ENCODE data around the gene NSMCE4A.
"Not testable (repeated sequence)": the region's sequence is repeated elsewhere in the genome, so short reads cannot be mapped to it uniquely, and the experiment has no call there.

The NSMCE4A gene

DNA sequence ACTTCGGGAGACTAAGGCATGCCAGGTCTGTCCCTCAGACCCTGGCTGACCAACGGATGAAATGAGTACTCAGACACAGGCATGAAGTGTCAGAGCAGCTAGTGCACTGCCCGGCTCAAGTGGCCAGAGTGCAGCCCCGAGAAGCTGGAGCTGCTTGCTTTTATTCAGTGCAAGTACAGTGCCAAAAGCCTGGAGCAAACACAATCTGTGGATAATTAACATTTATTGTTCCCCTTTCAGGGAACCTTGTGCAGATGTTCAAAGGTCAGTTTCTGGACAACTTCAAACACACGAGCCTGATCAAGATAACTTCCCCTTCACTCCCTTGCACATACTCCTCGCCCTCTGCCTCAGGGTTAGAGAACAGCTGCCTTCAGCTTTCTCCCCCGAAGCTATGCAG, 39.3 kb downstream of the NSMCE4A start:
- no peak for DNase-seq

DNA sequence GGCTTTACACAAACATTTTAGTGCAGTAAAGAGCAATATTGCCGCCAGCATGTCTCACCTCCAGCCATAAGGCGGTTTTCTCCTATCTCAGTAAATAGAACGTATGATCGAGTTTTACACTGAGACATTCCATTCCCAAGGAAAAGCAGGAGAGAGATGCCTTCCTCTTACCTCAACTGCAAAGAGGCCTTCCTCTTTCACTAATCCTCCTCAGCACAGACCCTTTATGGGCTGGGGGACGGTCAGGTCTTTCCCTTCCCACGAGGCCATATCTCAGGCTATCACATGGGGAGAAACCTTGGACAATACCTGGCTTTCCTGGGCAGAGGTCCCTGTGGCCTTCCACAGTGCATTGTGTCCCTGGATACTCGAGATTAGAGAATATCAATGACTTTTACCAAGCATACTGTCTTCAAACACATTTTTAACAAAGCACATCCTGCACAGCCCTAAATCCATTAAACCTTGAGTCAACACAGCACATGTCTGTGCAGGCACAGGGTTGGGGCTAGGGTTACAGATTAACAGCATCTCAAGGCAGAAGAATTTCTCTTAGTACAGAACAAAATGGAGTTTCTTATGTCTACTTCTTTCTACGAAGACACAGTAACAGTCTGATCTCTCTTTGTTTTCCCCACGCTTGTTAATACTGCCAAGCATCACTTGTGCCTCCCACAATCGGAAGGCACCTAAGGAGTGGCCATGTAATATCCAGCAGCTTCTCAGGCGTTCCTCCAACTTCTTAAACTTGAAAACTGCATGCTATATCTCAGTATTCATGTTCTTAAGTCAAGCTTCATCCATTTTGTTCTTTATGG, 44.5 kb downstream of the NSMCE4A start:
- DNase-seq: not testable (repeated sequence)

DNA sequence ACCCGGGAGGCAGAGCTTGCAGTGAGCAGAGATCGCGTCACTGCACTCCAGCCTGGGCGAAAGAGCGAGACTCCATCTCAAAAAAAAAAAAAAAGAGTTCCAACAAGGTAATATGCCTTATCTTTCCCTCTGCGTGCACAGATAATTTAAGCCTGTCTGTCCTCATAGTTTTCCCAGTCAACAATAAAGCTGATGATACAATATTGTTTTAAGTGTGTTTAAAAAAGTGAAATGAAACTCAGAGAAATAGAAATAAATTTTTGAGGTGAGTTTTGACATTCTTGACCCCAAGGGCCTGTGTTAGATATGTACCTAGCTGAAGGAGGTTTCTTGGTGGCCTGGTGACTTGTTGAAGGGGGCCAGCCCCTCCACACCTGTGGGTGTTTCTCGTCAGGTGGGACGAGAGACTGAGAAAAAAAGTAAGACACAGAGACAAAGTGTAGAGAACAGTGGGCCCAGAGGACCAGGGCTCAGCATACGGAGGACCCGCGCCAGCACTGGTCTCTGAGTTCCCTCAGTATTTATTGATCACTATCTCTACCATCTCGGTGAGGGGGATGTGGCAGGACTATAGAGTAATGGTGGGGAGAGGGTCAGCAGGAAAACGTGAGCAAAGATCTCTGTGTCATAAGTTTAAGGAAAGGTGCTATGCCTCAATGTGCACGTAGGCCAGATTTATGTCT, 45.3 kb downstream of the NSMCE4A start:
- DNase-seq: not testable (repeated sequence)

DNA sequence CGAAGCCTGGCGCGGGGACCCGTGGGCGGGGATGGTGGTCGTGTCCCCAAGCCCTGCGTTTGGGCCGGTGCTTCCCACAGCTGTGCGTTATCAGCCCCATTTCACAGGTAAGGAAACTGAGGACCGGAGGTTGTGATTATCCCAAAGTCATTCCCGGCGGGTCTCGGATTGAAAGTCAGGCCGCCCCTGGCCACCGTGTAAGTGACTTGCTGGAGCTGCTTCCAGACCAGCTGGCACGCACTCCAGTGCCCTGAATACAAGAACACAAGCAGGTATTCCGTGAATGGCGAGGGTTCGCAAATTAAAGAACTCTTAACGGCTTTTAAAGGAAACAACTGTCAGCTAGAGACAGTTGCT, 46.5 kb downstream of the NSMCE4A start:
- DNase-seq: no peak

DNA sequence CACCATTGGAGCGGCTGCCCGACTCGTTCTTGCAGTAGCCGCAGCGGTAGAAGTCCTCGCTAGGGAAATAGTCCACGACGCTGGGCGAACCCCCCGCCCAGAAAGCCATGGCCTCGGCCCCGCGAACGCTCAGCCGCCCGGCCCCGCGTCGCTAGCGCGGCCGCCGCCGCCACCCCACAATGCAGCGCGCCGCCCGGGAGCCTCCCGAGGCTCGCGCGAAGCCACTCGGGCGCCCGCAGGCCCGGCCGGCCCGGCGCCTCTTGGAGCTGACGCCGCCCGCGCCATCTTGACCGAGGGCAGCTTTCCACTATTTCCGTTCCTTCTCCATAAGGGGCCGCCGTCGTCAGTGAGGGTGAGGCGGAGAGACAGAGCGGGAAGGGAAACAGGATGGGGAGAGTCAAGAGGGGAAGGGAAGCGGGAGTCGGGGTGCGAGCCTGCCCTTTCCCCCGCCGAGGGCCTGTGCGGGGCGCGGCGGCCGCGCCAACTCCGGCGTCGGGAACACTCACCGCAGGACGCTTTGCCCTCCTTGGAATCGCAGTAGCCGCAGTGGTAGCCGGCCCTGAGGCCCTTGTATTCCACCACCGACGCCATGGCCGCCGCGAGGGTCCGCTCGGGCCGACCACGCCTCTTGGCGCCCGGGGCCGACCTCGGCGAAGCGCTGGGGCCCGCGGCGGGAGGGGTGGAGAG, 47.0 kb downstream of the NSMCE4A start, which contains the start of gene ATE1:
Gene ATE1 (minus strand): TSS at position 191 of the 687 bp plus-strand sequence. CDS start 82 bp downstream, at position 109.
- DNase-seq: peak; percentile 81

DNA sequence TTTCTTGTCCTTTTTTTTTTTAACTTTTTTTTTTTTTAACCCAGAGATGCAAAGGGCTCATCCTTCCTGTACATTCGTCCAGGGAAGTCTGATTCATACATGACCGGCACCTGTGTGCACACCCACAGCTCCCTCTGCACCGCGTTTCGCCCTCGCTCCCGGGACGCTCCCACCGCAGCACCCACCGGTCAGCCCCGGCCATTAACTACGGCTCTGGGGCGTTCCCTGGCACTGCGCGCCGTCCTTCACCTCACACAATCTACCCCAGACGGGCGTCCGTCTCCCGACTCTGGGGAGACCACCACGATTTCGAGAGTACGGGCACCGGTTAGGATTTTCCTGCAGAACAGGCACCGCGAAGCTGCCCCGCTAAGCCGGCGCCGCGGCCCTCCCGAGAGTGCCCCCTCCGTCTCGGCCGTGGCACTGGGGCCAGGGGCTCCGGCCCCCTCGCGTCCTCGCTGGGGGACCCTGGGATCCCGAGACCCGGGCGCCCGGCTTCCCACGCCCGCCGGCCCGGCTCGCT, 47.6 kb downstream of the NSMCE4A start:
- peak; percentile 11 for DNase-seq

DNA sequence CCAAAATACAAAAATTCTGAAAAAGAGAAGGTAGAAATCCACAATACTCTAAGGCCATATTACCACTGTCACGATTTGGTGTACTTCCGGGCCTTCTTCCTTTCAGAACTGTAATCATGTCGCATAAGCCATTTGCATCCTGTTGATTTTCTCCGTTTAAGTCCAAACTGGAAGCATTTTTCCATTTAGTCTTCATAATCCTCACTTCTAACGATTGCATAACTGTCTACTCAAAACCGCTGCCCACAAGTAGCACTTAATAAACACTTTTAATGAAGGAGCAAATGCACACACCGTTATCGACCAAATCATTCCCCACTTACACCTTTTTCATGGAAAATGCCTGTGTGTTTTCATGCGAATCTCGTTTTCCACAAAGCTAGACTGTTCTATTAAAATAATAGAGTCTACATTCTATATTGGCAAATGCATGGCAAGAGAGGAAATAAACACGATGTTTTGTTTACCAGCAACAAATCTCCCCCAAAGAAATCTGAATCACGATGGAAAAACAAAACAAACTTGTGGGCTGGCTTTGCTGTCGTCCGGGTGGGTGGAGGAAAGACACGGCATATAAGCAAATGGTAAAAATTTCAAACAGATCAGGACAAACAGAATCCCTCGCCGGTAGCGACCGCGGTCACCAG, 48.2 kb downstream of the NSMCE4A start:
- DNase-seq: no peak

DNA sequence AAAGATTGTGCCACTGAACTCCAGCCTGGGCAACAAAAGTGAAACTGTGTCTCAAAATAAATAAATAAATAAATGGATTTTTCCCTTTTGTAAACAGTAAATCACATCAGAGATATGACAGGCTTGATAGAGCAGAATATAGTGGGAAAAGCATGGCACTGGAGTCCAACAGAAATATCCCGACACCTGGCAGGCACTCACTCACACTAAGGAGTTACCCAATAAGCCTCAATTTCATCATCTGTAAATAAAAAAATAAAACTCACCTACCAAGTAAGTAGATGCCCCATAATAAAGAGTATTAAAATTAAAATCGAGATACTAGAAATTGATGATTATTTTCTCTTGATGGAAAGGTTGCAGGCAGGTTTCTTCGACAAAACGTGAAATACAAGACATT, 48.9 kb downstream of the NSMCE4A start:
- no peak for DNase-seq

DNA sequence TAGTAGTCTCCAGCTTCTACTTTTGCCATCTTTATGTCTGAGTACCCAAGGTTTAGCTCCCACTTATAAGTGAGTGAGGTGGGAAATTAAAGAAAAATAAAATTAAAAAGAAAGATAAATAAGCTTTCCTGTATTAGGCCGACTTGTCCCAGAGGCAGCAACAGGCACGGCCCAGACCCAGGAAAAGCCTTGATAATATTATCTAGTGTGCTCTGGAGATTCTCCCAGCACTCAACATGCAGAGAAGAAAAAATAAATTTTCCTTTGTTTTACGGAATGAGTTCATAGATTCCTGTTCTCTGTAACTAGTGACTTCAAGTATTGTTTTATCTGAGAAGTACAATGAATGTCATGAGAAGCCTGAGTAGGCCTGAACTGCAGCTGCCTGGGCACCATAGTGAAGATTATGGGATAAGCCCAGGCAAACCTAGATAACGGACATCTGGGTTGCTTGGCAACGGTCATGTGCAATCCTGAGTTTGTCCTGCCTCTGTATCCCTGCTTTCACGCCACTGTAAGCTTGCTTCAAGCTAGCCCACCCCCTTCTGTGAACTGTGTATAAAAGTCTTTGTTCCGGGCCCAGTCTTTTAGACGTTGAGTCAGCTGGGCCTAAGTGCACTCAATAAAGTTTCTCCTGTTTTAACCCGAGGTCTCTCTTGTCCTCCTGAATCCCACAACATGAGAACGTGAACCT, 53.6 kb downstream of the NSMCE4A start:
- no peak for DNase-seq

DNA sequence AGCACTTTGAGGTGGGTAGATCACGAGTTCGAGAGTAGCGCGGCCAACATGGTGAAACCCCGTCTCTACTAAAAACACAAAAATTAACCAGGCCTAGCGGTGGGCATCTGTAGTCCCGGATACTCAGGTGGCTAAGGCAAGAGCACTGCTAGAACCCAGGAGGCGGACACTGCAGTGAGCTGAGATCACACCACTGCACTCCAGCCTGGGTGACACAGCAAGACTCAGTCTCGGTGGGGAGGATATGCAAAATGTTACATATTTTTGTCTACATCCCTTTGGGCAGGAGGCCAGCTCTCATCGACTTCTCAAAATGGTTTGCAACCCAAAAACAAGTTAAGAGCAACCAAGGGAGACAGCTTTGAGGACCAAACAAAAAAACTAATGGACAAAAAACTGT, 55.4 kb downstream of the NSMCE4A start:
- no peak for DNase-seq

DNA sequence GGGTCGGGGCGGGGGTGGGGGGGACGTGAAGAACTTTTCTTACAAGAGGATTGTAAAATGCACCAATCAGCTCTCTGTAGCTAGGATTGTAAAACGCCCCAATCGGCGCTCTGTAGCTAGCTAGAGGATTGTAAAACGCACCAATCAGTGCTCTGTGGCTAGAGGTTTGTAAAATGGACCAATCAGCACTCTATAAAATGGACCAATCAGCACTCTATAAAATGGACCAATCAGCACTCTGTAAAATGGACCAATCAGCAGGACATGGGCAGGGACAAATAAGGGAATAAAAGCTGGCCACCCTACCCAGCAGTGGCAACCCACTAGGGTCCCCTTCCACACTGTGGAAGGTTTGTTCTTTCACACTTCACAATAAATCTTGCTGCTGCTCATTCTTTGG, 56.2 kb downstream of the NSMCE4A start:
- not testable (repeated sequence) for DNase-seq

DNA sequence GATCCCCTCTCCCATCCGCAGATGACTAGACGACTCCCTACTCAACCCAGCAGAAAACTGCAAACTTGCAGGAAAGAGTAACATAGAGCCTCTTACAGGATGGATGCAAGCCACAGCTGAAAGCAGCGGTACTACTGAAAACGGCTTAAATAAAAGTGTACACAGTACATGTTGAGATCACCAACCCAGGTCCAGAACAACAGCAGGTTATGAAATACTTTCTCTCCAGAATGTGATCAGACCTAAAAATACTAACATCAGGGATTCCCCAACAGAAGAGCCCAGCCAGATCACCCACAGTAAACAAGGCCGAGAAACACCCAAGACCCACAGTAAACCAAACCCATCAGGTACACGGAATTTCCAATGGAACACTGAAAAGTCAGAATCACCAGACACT, 60.4 kb downstream of the NSMCE4A start:
- DNase-seq: no peak

DNA sequence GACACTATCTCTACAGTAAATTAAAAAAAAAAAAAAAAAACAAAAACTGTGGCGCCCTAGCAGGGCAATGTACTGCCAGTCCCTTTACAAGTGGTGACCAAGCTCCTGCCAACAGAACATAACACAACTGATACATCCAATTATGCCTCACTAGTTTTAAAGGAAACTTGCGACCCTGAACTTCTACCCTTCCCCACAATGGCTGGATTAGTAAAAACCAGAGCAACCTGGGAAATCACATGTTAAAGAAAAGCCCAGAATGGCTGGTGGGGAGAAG, 63.7 kb downstream of the NSMCE4A start:
- no peak for DNase-seq

DNA sequence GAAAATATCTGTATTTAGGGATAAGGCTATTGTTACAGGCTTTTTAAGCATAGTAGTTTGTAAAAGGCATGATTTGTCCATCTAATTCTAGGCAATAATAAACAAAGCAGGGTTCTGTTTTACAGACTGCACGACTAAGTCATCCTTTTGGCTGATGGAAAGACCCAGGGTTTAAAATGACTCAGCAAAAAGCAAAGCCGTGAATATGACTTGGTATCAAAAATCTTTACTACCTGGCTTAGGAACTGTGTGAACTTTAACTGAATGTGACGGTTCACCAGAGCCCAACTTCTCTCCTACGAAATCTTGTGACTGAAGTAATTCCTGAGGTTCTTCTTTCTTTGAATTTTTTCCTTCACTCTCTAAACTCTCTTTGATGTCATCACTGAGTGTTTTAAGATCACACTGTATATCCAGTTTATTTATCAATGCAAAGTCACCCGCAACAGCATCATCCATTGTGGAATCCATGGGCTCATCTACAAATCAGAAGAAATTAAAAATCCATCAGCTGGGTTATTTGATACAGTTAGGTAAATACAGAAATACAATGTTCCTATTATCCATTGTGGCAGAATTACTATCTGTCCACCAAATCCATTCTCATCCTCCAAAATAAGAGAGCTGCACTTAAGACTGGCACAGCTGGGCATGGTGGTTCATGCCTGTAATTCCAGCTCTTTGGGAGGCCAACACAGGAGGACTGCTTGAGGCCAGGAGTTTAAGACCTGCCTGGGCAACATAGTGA, 64.2 kb downstream of the NSMCE4A start:
- DNase-seq: peak; percentile 6

All from NCI-H2227 treated with DMSO at 0.1 percent for 48 hours (cell line).